Spleen (tissue), 7 donors: Measurements from ENCODE around the gene LRFN5.

ENCODE experiments used
- POLR2AphosphoS5 ChIP-seq, 3 donors: sonication (generic); formaldehyde crosslinking; IDR thresholded peaks; one replicate each; pipeline ENCODE4 v1.5.1; 2017; ENCODE audit warnings: antibody characterized with exemption in 3 of 3
- TF ChIP-seq, protein P1 (sequence below), 11 experiments: fragments of 200-600 bp in 7 of 11; fragments of 450-650 bp in 4 of 11; sonication (generic) in 4 of 11; IDR thresholded peaks in 8 of 11; conservative IDR thresholded peaks in 3 of 11; 1 replicate in 7 of 11; 2 replicates in 4 of 11; pipeline versions ENCODE4 v1.4.0 to v1.8.0; 2016 to 2021; ENCODE audit warnings: antibody characterized with exemption in 11 of 11, inconsistent platforms in 4 of 11, mild to moderate bottlenecking in 1 of 11
- donor health status: DM: no; HTN: no; CAD: no; lungs with moderate emphysema.
- donor health status: DM: no; HTN: no; CAD: no.
- donor health status: DM: no; HTN: no; CAD: no.

DNA sequence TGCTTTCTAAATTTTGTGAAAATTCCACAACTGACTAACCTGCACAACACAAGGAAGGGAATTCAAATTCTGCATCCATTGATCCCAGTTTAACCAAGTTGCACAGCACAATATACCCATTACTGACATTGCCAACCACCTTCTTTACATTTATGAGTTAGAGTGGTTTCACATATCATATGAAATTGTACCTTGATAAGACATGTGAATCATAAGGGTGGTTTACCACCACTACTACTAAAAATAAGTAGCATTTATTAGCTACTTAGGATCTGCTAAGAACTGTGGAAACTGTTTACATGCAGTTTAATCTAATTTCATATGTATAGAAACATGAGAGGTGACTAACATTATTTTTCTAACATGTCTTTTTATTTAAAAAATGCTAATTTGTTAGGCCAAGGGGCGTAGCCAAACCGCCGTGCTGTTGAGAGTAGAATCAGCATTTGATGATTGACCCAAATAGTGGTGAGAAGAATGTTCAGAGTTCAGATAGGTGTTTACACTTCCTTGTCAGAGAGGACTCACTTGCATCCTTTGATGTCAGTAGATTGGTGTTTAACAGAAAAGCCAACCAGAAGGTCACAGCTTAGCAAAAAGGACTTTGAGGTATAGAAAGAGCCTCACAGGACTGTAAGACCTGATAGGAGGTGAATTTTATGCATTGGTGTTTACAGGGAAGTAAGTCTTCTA is 56.2 kb downstream of the LRFN5 start:
- no peak for TF ChIP-seq POLR2AphosphoS5 (IDR thresholded peaks at IDR 0.05)
- TF ChIP-seq, protein P1, sequence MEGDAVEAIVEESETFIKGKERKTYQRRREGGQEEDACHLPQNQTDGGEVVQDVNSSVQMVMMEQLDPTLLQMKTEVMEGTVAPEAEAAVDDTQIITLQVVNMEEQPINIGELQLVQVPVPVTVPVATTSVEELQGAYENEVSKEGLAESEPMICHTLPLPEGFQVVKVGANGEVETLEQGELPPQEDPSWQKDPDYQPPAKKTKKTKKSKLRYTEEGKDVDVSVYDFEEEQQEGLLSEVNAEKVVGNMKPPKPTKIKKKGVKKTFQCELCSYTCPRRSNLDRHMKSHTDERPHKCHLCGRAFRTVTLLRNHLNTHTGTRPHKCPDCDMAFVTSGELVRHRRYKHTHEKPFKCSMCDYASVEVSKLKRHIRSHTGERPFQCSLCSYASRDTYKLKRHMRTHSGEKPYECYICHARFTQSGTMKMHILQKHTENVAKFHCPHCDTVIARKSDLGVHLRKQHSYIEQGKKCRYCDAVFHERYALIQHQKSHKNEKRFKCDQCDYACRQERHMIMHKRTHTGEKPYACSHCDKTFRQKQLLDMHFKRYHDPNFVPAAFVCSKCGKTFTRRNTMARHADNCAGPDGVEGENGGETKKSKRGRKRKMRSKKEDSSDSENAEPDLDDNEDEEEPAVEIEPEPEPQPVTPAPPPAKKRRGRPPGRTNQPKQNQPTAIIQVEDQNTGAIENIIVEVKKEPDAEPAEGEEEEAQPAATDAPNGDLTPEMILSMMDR (IDR thresholded peaks at IDR 0.05 in 8 of 11, conservative IDR thresholded peaks at IDR 0.05 in 3 of 11), result no peak
